ENCODE data around the gene SDSL.

SDSL gene

GRCh38 chr12:113438523-113439300 is 16.5 kb downstream of the SDSL start:
- H3K27me3 ChIP-seq (ENCODE audit: control insufficient read depth in 1 of 2, insufficient read depth in 2 of 2, low read length in 2 of 2), result peaks cover 20 to 24% of the 10 kb centered on the region in 2 donors
- H3K27ac ChIP-seq (ENCODE audit: low read length), result no peak overlapping the region
- no peaks in the 10 kb centered on the region for H3K4me1 ChIP-seq (ENCODE audit: control insufficient read depth, insufficient read depth, low read length)
- H3K36me3 ChIP-seq (ENCODE audit: control insufficient read depth in 2 of 2, insufficient read depth in 2 of 2, low read length in 2 of 2), result no peaks in the 10 kb centered on the region
- no peaks in the 10 kb centered on the region for H3K9me3 ChIP-seq (ENCODE audit: control insufficient read depth in 2 of 2, low read length in 2 of 2)
- no peak overlapping the region for H3K4me3 ChIP-seq (ENCODE audit: low read length in 2 of 2)
- H3K9ac ChIP-seq (ENCODE audit: low read length in 2 of 2), result no peak overlapping the region

- no peaks in the 10 kb centered on the region for H3K36me3 ChIP-seq (ENCODE audit: control insufficient read depth in 2 of 2, insufficient read depth in 2 of 2, low read length in 2 of 2)
- peaks cover 20 to 24% of the 10 kb centered on the region in 2 donors for H3K27me3 ChIP-seq (ENCODE audit: control insufficient read depth in 1 of 2, insufficient read depth in 2 of 2, low read length in 2 of 2)
- no peak overlapping the region for H3K4me3 ChIP-seq (ENCODE audit: low read length in 2 of 2)
- no peaks in the 10 kb centered on the region for H3K9me3 ChIP-seq (ENCODE audit: control insufficient read depth in 2 of 2, low read length in 2 of 2)
- no peak overlapping the region for H3K9ac ChIP-seq (ENCODE audit: low read length in 2 of 2)
- H3K4me1 ChIP-seq (ENCODE audit: control insufficient read depth, insufficient read depth, low read length), result no peaks in the 10 kb centered on the region
- H3K27ac ChIP-seq (ENCODE audit: low read length), result no peak overlapping the region
Measured at GRCh38 chr12:113439301-113439597, 17.1 kb downstream of the SDSL start.

- Histone ChIP-seq H3K27me3 (ENCODE audit: control insufficient read depth in 1 of 2, insufficient read depth in 2 of 2, low read length in 2 of 2) (peaks cover 20 to 24% of the 10 kb centered on the region in 2 donors), H3K9ac (ENCODE audit: low read length in 2 of 2) (no peak overlapping the region), H3K36me3 (ENCODE audit: control insufficient read depth in 2 of 2, insufficient read depth in 2 of 2, low read length in 2 of 2) (no peaks in the 10 kb centered on the region), H3K4me1 (ENCODE audit: control insufficient read depth, insufficient read depth, low read length) (no peaks in the 10 kb centered on the region), H3K4me3 (ENCODE audit: low read length in 2 of 2) (no peak overlapping the region), H3K9me3 (ENCODE audit: control insufficient read depth in 2 of 2, low read length in 2 of 2) (no peaks in the 10 kb centered on the region), H3K27ac (ENCODE audit: low read length) (no peak overlapping the region)
Measured at GRCh38 chr12:113439606-113440030, 17.4 kb downstream of the SDSL start.

- no peaks in the 10 kb centered on the region for H3K4me1 ChIP-seq (ENCODE audit: control insufficient read depth, insufficient read depth, low read length)
- no peaks in the 10 kb centered on the region for H3K9me3 ChIP-seq (ENCODE audit: control insufficient read depth in 2 of 2, low read length in 2 of 2)
- no peak overlapping the region for H3K9ac ChIP-seq (ENCODE audit: low read length in 2 of 2)
- peaks cover 21 to 24% of the 10 kb centered on the region in 2 donors for H3K27me3 ChIP-seq (ENCODE audit: control insufficient read depth in 1 of 2, insufficient read depth in 2 of 2, low read length in 2 of 2)
- no peak overlapping the region for H3K27ac ChIP-seq (ENCODE audit: low read length)
- no peaks in the 10 kb centered on the region for H3K36me3 ChIP-seq (ENCODE audit: control insufficient read depth in 2 of 2, insufficient read depth in 2 of 2, low read length in 2 of 2)
- H3K4me3 ChIP-seq (ENCODE audit: low read length in 2 of 2), result no peak overlapping the region
Measured at GRCh38 chr12:113440336-113440735, 18.2 kb downstream of the SDSL start.

- Histone ChIP-seq H3K9me3 (ENCODE audit: control insufficient read depth in 2 of 2, low read length in 2 of 2) (no peaks in the 10 kb centered on the region), H3K27ac (ENCODE audit: low read length) (no peak overlapping the region), H3K27me3 (ENCODE audit: control insufficient read depth in 1 of 2, insufficient read depth in 2 of 2, low read length in 2 of 2) (peaks cover 23 to 26% of the 10 kb centered on the region in 2 donors)
Measured at GRCh38 chr12:113440947-113441782, 19.0 kb downstream of the SDSL start.

GRCh38 chr12:113443030-113443539 is 20.9 kb downstream of the SDSL start:
- H3K9me3 ChIP-seq (ENCODE audit: control insufficient read depth in 2 of 2, low read length in 2 of 2), result peaks cover 0 to 4% of the 10 kb centered on the region in 2 donors
- no peak overlapping the region for H3K27ac ChIP-seq (ENCODE audit: low read length)
- no peak overlapping the region for H3K4me3 ChIP-seq (ENCODE audit: low read length in 2 of 2)
- H3K9ac ChIP-seq (ENCODE audit: low read length in 2 of 2), result no peak overlapping the region
- H3K36me3 ChIP-seq (ENCODE audit: control insufficient read depth in 2 of 2, insufficient read depth in 2 of 2, low read length in 2 of 2), result no peaks in the 10 kb centered on the region
- H3K27me3 ChIP-seq (ENCODE audit: control insufficient read depth in 1 of 2, insufficient read depth in 2 of 2, low read length in 2 of 2), result peaks cover 21 to 25% of the 10 kb centered on the region in 2 donors
- H3K4me1 ChIP-seq (ENCODE audit: control insufficient read depth, insufficient read depth, low read length), result no peaks in the 10 kb centered on the region

More at GRCh38 chr12:113440947-113441782, 19.0 kb downstream of the SDSL start:
- Histone ChIP-seq H3K9ac (ENCODE audit: low read length in 2 of 2) (no peak overlapping the region), H3K36me3 (ENCODE audit: control insufficient read depth in 2 of 2, insufficient read depth in 2 of 2, low read length in 2 of 2) (no peaks in the 10 kb centered on the region), H3K4me1 (ENCODE audit: control insufficient read depth, insufficient read depth, low read length) (no peaks in the 10 kb centered on the region), H3K4me3 (ENCODE audit: low read length in 2 of 2) (no peak overlapping the region)

GRCh38 chr12:113445544-113446171 is 23.5 kb downstream of the SDSL start:
- Histone ChIP-seq H3K4me1 (ENCODE audit: control insufficient read depth, insufficient read depth, low read length) (no peaks in the 10 kb centered on the region), H3K4me3 (ENCODE audit: low read length in 2 of 2) (no peak overlapping the region), H3K27me3 (ENCODE audit: control insufficient read depth in 1 of 2, insufficient read depth in 2 of 2, low read length in 2 of 2) (peaks cover 19 to 22% of the 10 kb centered on the region in 2 donors), H3K9me3 (ENCODE audit: control insufficient read depth in 2 of 2, low read length in 2 of 2) (peaks cover 0 to 4% of the 10 kb centered on the region in 2 donors), H3K36me3 (ENCODE audit: control insufficient read depth in 2 of 2, insufficient read depth in 2 of 2, low read length in 2 of 2) (no peaks in the 10 kb centered on the region), H3K27ac (ENCODE audit: low read length) (no peak overlapping the region), H3K9ac (ENCODE audit: low read length in 2 of 2) (no peak overlapping the region)

GRCh38 chr12:113448873-113449272 is 26.7 kb downstream of the SDSL start:
- Histone ChIP-seq H3K4me3 (ENCODE audit: low read length in 2 of 2) (no peak overlapping the region), H3K9me3 (ENCODE audit: control insufficient read depth in 2 of 2, low read length in 2 of 2) (peaks cover 0 to 4% of the 10 kb centered on the region in 2 donors), H3K27me3 (ENCODE audit: control insufficient read depth in 1 of 2, insufficient read depth in 2 of 2, low read length in 2 of 2) (peaks cover 7 to 15% of the 10 kb centered on the region in 2 donors), H3K27ac (ENCODE audit: low read length) (no peak overlapping the region), H3K4me1 (ENCODE audit: control insufficient read depth, insufficient read depth, low read length) (no peaks in the 10 kb centered on the region), H3K36me3 (ENCODE audit: control insufficient read depth in 2 of 2, insufficient read depth in 2 of 2, low read length in 2 of 2) (no peaks in the 10 kb centered on the region), H3K9ac (ENCODE audit: low read length in 2 of 2) (no peak overlapping the region)

GRCh38 chr12:113449299-113449698 is 27.1 kb downstream of the SDSL start:
- no peak overlapping the region for H3K4me3 ChIP-seq (ENCODE audit: low read length in 2 of 2)
- no peak overlapping the region for H3K27ac ChIP-seq (ENCODE audit: low read length)
- H3K36me3 ChIP-seq (ENCODE audit: control insufficient read depth in 2 of 2, insufficient read depth in 2 of 2, low read length in 2 of 2), result no peaks in the 10 kb centered on the region
- H3K27me3 ChIP-seq (ENCODE audit: control insufficient read depth in 1 of 2, insufficient read depth in 2 of 2, low read length in 2 of 2), result peaks cover 7 to 15% of the 10 kb centered on the region in 2 donors
- H3K4me1 ChIP-seq (ENCODE audit: control insufficient read depth, insufficient read depth, low read length), result no peaks in the 10 kb centered on the region
- H3K9me3 ChIP-seq (ENCODE audit: control insufficient read depth in 2 of 2, low read length in 2 of 2), result peaks cover 0 to 4% of the 10 kb centered on the region in 2 donors
- H3K9ac ChIP-seq (ENCODE audit: low read length in 2 of 2), result no peak overlapping the region

GRCh38 chr12:113449839-113450238 is 27.7 kb downstream of the SDSL start:
- no peak overlapping the region for H3K4me3 ChIP-seq (ENCODE audit: low read length in 2 of 2)
- no peaks in the 10 kb centered on the region for H3K4me1 ChIP-seq (ENCODE audit: control insufficient read depth, insufficient read depth, low read length)
- peaks cover 0 to 4% of the 10 kb centered on the region in 2 donors for H3K9me3 ChIP-seq (ENCODE audit: control insufficient read depth in 2 of 2, low read length in 2 of 2)
- H3K27ac ChIP-seq (ENCODE audit: low read length), result no peak overlapping the region
- H3K36me3 ChIP-seq (ENCODE audit: control insufficient read depth in 2 of 2, insufficient read depth in 2 of 2, low read length in 2 of 2), result no peaks in the 10 kb centered on the region
- no peak overlapping the region for H3K9ac ChIP-seq (ENCODE audit: low read length in 2 of 2)
- H3K27me3 ChIP-seq (ENCODE audit: control insufficient read depth in 1 of 2, insufficient read depth in 2 of 2, low read length in 2 of 2), result peaks cover 7 to 15% of the 10 kb centered on the region in 2 donors
